PFSK-1 (cell line): ENCODE results near the gene RAB3C.

ENCODE experiments used
- SIN3A ChIP-seq: IDR thresholded peaks from 2 replicates; pipeline ENCODE4 v1.6.1; 2012; ENCODE audit warnings: mild to moderate bottlenecking, low read length, moderate library complexity, borderline replicate concordance; ENCODE audit not compliant: insufficient read depth
- TF ChIP-seq, protein P1 (sequence below), 2 experiments: IDR thresholded peaks; 2 replicates each; pipeline versions ENCODE4 v1.6.1 to v1.8.0; 2011 to 2012; ENCODE audit warnings: low read depth in 2 of 2, low read length in 2 of 2, control low read depth in 1 of 2, inconsistent platforms in 1 of 2, mild to moderate bottlenecking in 1 of 2, moderate library complexity in 1 of 2; ENCODE audit not compliant: insufficient read depth in 1 of 2

DNA sequence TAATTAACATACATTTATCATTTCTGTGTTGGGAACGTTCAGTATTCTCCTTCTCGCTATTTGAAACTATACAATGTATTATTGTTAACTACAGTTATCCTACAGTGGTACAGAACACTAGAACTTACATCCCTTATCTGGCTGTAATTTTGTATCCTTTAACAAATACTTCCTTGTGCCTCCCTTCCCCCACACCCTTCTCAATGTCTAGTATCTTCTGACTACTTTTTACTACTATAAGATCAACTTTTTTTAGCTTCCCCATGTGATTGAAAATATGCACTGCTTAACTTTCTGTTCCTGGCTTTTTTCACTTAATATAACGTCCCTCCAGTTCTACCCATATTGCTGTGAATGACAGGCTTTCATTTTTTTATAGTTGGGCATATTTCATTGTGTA lies 253.5 kb downstream of the RAB3C start:
- TF ChIP-seq, protein P1, sequence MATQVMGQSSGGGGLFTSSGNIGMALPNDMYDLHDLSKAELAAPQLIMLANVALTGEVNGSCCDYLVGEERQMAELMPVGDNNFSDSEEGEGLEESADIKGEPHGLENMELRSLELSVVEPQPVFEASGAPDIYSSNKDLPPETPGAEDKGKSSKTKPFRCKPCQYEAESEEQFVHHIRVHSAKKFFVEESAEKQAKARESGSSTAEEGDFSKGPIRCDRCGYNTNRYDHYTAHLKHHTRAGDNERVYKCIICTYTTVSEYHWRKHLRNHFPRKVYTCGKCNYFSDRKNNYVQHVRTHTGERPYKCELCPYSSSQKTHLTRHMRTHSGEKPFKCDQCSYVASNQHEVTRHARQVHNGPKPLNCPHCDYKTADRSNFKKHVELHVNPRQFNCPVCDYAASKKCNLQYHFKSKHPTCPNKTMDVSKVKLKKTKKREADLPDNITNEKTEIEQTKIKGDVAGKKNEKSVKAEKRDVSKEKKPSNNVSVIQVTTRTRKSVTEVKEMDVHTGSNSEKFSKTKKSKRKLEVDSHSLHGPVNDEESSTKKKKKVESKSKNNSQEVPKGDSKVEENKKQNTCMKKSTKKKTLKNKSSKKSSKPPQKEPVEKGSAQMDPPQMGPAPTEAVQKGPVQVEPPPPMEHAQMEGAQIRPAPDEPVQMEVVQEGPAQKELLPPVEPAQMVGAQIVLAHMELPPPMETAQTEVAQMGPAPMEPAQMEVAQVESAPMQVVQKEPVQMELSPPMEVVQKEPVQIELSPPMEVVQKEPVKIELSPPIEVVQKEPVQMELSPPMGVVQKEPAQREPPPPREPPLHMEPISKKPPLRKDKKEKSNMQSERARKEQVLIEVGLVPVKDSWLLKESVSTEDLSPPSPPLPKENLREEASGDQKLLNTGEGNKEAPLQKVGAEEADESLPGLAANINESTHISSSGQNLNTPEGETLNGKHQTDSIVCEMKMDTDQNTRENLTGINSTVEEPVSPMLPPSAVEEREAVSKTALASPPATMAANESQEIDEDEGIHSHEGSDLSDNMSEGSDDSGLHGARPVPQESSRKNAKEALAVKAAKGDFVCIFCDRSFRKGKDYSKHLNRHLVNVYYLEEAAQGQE (IDR thresholded peaks at IDR 0.05; ENCODE audit: insufficient read depth in 1 of 2, low read depth in 2 of 2, low read length in 2 of 2) = no peak
- TF ChIP-seq SIN3A = no peak
